BLaER1 treated with 17β-estradiol and CSF1 and Interleukin-3, amounts not matched to agents 10 nM and 100 nM (cell line): ENCODE measurements around the gene TSKS.
A peak's percentile ranks its signal among the peaks of the same experiment; 100 is the strongest.

Experiments
- H3K27ac ChIP-seq, 11 experiments: shearing (Covaris generic); formaldehyde crosslinking; 2 replicates each; pipeline ENCODE4 v1.8.1; 2022
- H3K27me3 ChIP-seq, 11 experiments: shearing (Covaris generic); formaldehyde crosslinking; 2 replicates each; pipeline ENCODE4 v1.8.1; 2022
- H3K36me3 ChIP-seq, 11 experiments: shearing (Covaris generic); formaldehyde crosslinking; 2 replicates each; pipeline ENCODE4 v1.8.1; 2022
- H3K4me1 ChIP-seq, 10 experiments: shearing (Covaris generic); formaldehyde crosslinking; 2 replicates each; pipeline ENCODE4 v1.8.1; 2022
- H3K4me2 ChIP-seq, 11 experiments: shearing (Covaris generic); formaldehyde crosslinking; 2 replicates each; pipeline ENCODE4 v1.8.1; 2022
- H3K4me3 ChIP-seq, 10 experiments: shearing (Covaris generic); formaldehyde crosslinking; 2 replicates each; pipeline ENCODE4 v1.8.1; 2022
- H3K9ac ChIP-seq, 11 experiments: shearing (Covaris generic); formaldehyde crosslinking; 2 replicates each; pipeline ENCODE4 v1.8.1; 2022
- H3K9me3 ChIP-seq, 11 experiments: shearing (Covaris generic); formaldehyde crosslinking; replicated peaks in 1 of 11; 2 replicates each; pipeline ENCODE4 v1.8.1; 2022
- H4K20me1 ChIP-seq, 11 experiments: shearing (Covaris generic); formaldehyde crosslinking; 2 replicates each; pipeline ENCODE4 v1.8.1; 2022
- Cebpa-rat ChIP-seq, 11 experiments: shearing (Covaris generic); IDR thresholded peaks; 2 replicates each; pipeline ENCODE4 v1.8.1; 2022

Gene TSKS

DNA sequence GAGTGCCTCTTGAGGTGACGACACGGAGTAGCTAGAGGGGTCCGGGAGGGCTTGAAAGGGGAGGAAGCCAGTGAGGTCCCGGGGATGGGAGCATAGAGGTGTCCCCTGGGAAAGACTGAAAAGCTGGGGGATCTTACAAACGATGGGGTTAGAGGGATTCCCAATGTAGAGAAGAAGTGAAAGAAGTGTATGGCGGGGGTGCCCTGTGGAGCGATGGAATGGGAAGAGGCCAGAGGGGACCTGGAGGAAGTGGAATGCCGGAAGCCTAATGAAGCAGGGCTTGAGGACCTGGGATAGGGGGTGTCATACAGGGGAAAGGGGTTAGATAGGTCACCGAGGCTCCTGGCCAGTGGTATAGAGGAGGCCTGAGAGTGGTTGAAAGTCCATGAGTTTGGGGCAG lies 4.3 kb upstream of the TSKS start:
- H4K20me1 ChIP-seq, result peaks cover 6 to 49% (median 32%) of the 10 kb centered on the region in 11 experiments; a peak in 14 of 22 replicates
- H3K36me3 ChIP-seq, result peaks cover 0 to 26% (median 16%) of the 10 kb centered on the region in 11 experiments; a peak in 10 of 22 replicates
- H3K4me3 ChIP-seq, result peak overlapping the region; percentile 75 to 93 (median 84)
- H3K27me3 ChIP-seq, result no peaks in the 10 kb centered on the region
- peak overlapping the region; percentile 75 to 95 (median 90) for H3K9ac ChIP-seq
- no peak for TF ChIP-seq Cebpa-rat (IDR thresholded peaks at IDR 0.05)
- peaks cover 20 to 32% (median 24%) of the 10 kb centered on the region in 10 experiments for H3K4me1 ChIP-seq
- peak overlapping the region; percentile 90 to 100 (median 98) for H3K4me2 ChIP-seq
- no peaks in the 10 kb centered on the region for H3K9me3 ChIP-seq
- H3K27ac ChIP-seq, result peak overlapping the region; percentile 59 to 84 (median 78)

- Histone ChIP-seq H3K27me3 (no peaks in the 10 kb centered on the region), H3K4me3 (peak within 1 kb of the TSS; percentile 75 to 93 (median 84)), H3K9me3 (no peaks in the 10 kb centered on the region), H3K27ac (peak within 1 kb of the TSS; percentile 73 to 84 (median 78)), H3K4me2 (peak within 1 kb of the TSS; percentile 90 to 100 (median 98)), H3K36me3 (peaks cover 0 to 25% (median 16%) of the 10 kb centered on the region in 11 experiments; a peak in 10 of 22 replicates), H4K20me1 (peaks cover 6 to 44% (median 32%) of the 10 kb centered on the region in 11 experiments; a peak in 14 of 22 replicates), H3K9ac (peak within 1 kb of the TSS; percentile 75 to 95 (median 90)), H3K4me1 (peaks cover 20 to 32% (median 24%) of the 10 kb centered on the region in 10 experiments)
- TF ChIP-seq Cebpa-rat (IDR thresholded peaks at IDR 0.05), result no peak
These were observed 3.8 kb upstream of the TSKS start, which contains the start of gene AP2A1 for GRCh38 chr19:49766930-49767299. AP2A1 (plus strand) TSS chr19:49767001; CDS start chr19:49767134, 133 bp downstream.

GRCh38 chr19:49766007-49766929 lies 3.2 kb upstream of the TSKS start:
- peaks cover 0 to 19% (median 11%) of the 10 kb centered on the region in 11 experiments; a peak in 9 of 22 replicates for H3K36me3 ChIP-seq
- peak overlapping the region; percentile 56 to 77 (median 70) for H3K9ac ChIP-seq
- peak overlapping the region; percentile 40 to 84 (median 52) for H3K4me3 ChIP-seq
- peaks cover 20 to 32% (median 24%) of the 10 kb centered on the region in 10 experiments for H3K4me1 ChIP-seq
- no peaks in the 10 kb centered on the region for H3K27me3 ChIP-seq
- TF ChIP-seq Cebpa-rat (IDR thresholded peaks at IDR 0.05), result no peak
- H3K4me2 ChIP-seq, result peak overlapping the region; percentile 46 to 73 (median 61)
- H3K27ac ChIP-seq, result peak overlapping the region; percentile 49 to 83 (median 78); a peak in 21 of 22 replicates
- H4K20me1 ChIP-seq, result peaks cover 6 to 38% (median 30%) of the 10 kb centered on the region in 11 experiments; a peak in 14 of 22 replicates
- H3K9me3 ChIP-seq, result no peaks in the 10 kb centered on the region

DNA sequence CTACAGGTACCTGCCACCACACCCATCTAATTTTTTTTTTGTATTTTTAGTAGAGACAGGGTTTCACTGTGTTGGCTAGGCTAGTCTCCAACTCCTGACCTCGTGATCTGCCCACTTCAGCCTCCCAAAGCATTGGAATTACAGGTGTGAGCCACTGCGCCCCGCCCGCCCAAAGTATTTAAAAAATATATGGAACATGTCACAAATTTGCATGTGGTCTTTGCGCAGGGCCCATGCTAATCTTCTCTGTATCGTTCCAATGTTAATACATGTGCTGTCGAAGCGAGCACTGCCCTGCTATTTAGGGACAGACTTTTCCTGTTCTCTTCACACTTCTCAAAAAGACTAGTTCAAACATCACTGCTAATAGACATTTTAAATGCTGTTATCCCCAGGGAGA lies 1.2 kb upstream of the TSKS start:
- TF ChIP-seq Cebpa-rat (IDR thresholded peaks at IDR 0.05), result no peak
- H3K9me3 ChIP-seq, result no peaks in the 10 kb centered on the region
- H3K4me2 ChIP-seq, result no peak overlapping the region
- peaks cover 20 to 28% (median 24%) of the 10 kb centered on the region in 10 experiments for H3K4me1 ChIP-seq
- H3K9ac ChIP-seq, result no peak overlapping the region
- H4K20me1 ChIP-seq, result peaks cover 0 to 20% (median 13%) of the 10 kb centered on the region in 11 experiments; a peak in 12 of 22 replicates
- no peak overlapping the region for H3K4me3 ChIP-seq
- no peak overlapping the region for H3K27ac ChIP-seq
- H3K36me3 ChIP-seq, result 0 out of 22 replicates have a peak, but pooled peaks cover 0 to 8% (median 0%) of the 10 kb centered on the region in 11 experiments
- no peaks in the 10 kb centered on the region for H3K27me3 ChIP-seq

DNA sequence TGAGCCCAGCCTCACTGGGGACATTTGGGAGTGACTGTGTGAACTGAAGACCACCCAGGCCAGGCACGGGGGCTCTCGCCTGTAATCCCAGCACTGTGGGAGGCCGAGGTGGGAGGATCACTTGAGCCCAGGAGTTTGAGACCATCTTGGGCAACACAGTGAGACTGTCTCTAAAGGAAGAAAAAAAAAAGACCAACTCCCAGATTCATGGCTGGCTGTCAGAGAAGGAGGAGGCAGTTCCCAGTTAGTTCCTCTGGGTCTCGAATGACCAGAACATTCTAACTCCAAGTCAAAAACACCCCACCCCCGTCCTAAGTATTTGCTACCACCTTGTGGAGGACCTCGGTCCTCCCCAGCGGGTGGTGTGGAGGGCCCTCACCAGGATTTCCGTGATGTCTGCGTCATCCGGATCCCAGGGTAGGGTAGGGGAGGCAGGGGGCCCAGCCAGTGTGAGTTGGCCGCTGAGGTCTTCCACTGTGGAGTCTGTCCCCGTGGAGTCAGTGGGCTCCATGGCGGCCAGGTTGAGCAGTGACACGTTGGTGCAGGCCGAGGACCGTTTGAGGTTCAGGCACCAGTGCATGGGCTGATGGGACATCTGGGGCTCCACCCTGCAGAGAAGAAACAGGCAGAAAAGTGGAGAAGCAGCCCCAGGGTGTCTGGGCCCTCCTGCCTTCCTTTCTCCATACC lies 1.3 kb downstream of the TSKS start:
- 0 out of 22 replicates have a peak, but pooled peaks cover 0 to under 1% (median 0%) of the 10 kb centered on the region in 11 experiments for H3K9me3 ChIP-seq
- H3K4me2 ChIP-seq, result no peak overlapping the region
- H3K36me3 ChIP-seq, result no peaks in the 10 kb centered on the region
- no peaks in the 10 kb centered on the region; a peak in 1 of 22 replicates for H3K27me3 ChIP-seq
- TF ChIP-seq Cebpa-rat (IDR thresholded peaks at IDR 0.05), result no peak
- peaks cover 7 to 13% (median 8%) of the 10 kb centered on the region in 10 experiments for H3K4me1 ChIP-seq
- peak overlapping the region in 1 of 11 experiments; percentile 6; a peak in 2 of 22 replicates for H3K9ac ChIP-seq
- no peak overlapping the region for H3K27ac ChIP-seq
- H4K20me1 ChIP-seq, result no peaks in the 10 kb centered on the region
- H3K4me3 ChIP-seq, result no peak overlapping the region

DNA sequence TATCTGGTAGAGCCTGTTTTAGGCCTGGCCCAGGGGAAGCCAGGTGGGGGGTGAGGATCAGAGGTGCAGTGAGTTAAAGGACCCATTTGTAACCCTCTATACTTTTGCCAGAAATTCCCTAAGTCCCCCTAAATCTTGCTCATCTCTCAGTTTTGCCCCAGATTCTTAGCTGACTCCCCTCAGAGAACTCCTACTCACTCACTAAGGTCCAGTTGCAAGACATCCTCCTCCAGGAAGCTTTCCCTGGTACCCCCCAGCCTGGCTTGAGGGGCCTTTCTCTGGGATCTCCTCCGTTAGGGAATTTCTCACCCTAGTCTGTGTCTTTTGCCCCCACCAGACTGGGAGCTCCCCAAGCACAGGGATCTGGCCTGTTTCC lies 1.9 kb downstream of the TSKS start:
- no peaks in the 10 kb centered on the region for H3K36me3 ChIP-seq
- H3K9me3 ChIP-seq, result peaks cover under 1 to 6% (median 2%) of the 10 kb centered on the region in 11 experiments
- H3K27me3 ChIP-seq, result no peaks in the 10 kb centered on the region; a peak in 1 of 22 replicates
- no peak overlapping the region for H3K4me3 ChIP-seq
- peak overlapping the region in 1 of 11 experiments; percentile 6; a peak in 1 of 22 replicates for H3K9ac ChIP-seq
- peaks cover 7 to 13% (median 8%) of the 10 kb centered on the region in 10 experiments for H3K4me1 ChIP-seq
- H3K4me2 ChIP-seq, result no peak overlapping the region
- no peak for TF ChIP-seq Cebpa-rat (IDR thresholded peaks at IDR 0.05)
- no peaks in the 10 kb centered on the region for H4K20me1 ChIP-seq
- H3K27ac ChIP-seq, result no peak overlapping the region

DNA sequence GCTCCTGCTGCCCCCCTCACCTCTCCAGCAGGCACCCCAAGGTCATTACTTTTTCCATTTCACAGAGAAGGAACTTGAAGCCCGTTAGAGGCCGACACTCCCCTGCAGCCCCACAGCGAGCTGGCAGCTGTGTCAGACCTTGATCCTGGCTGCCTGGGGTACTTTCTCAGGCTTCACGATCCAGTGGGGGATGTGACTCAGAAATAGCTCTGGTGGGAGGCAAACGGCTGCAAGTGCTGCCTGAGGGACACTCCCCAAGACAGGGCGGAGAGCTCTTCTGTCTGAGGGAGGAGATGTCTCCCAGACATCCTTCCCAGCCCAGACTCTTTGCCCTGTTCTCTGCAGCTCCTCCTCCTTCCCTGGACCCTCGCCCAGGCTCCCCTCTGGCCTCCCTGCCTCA lies 4.8 kb downstream of the TSKS start:
- no peak overlapping the region for H3K27ac ChIP-seq
- no peaks in the 10 kb centered on the region for H4K20me1 ChIP-seq
- no peak overlapping the region for H3K4me2 ChIP-seq
- 0 out of 20 replicates have a peak, but pooled peaks cover 0 to 4% (median 0%) of the 10 kb centered on the region in 10 experiments for H3K4me1 ChIP-seq
- H3K4me3 ChIP-seq, result no peak overlapping the region
- peaks cover 16 to 24% (median 22%) of the 10 kb centered on the region in 11 experiments for H3K9me3 ChIP-seq
- TF ChIP-seq Cebpa-rat (IDR thresholded peaks at IDR 0.05), result no peak
- no peaks in the 10 kb centered on the region for H3K36me3 ChIP-seq
- peak overlapping the region in 2 of 11 experiments; percentile 3 to 19; a peak in 3 of 22 replicates for H3K9ac ChIP-seq
- no peaks in the 10 kb centered on the region; a peak in 1 of 22 replicates for H3K27me3 ChIP-seq

DNA sequence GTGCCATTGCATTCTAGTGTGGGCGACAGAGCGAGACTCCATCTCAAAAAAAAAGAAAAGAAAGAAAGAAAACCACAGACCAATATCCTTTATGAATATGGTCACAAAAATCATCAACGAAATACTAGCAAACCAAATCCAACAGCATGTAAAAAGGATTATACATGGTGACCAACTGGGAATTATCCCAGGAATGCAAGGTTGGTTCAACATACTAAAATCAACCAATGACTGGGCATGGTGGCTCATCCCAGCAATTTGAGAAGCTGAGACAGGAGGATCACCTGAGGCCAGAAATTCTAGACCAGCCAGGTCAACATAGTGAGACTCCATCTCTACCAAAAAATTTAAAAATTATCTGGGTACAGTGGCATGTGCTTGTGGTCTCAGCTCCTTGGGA lies 7.2 kb downstream of the TSKS start:
- H3K4me2 ChIP-seq, result no peak overlapping the region
- peaks cover 16 to 40% (median 34%) of the 10 kb centered on the region in 11 experiments for H3K9me3 ChIP-seq
- no peak for TF ChIP-seq Cebpa-rat (IDR thresholded peaks at IDR 0.05)
- H3K4me1 ChIP-seq, result 0 out of 20 replicates have a peak, but pooled peaks cover 0 to 4% (median 0%) of the 10 kb centered on the region in 10 experiments
- H4K20me1 ChIP-seq, result no peaks in the 10 kb centered on the region
- no peak overlapping the region for H3K4me3 ChIP-seq
- no peaks in the 10 kb centered on the region; a peak in 1 of 22 replicates for H3K27me3 ChIP-seq
- H3K27ac ChIP-seq, result no peak overlapping the region
- H3K36me3 ChIP-seq, result no peaks in the 10 kb centered on the region
- H3K9ac ChIP-seq, result no peak overlapping the region
